LNCAP (cell line): ENCODE data around the gene DCC.

Experiments used
- TF ChIP-seq, protein P1 (sequence below): fragments of 450-650 bp; IDR thresholded peaks from 2 replicates; pipeline ENCODE4 v1.5.1; 2017; ENCODE audit warnings: mild to moderate bottlenecking

The DCC gene

DNA sequence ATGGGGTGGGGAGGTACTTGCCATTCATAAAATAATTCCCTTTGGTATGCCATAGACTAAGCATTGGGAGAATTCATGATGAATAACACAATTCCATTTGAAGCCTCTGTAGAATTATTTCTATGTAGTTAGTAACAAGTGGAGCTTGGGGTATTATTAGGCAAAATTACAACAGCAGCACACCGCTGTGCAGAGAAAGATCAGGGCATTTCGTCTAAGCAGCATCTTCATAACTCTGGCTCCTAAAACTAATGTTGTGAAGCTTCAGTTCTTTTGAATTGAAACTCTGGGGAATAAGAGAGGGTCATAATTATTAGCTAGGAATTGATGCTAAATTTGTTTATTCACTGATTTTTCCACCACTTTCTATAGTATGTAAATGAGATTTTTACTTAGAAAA lies 630.7 kb downstream of the DCC start:
- TF ChIP-seq, protein P1, sequence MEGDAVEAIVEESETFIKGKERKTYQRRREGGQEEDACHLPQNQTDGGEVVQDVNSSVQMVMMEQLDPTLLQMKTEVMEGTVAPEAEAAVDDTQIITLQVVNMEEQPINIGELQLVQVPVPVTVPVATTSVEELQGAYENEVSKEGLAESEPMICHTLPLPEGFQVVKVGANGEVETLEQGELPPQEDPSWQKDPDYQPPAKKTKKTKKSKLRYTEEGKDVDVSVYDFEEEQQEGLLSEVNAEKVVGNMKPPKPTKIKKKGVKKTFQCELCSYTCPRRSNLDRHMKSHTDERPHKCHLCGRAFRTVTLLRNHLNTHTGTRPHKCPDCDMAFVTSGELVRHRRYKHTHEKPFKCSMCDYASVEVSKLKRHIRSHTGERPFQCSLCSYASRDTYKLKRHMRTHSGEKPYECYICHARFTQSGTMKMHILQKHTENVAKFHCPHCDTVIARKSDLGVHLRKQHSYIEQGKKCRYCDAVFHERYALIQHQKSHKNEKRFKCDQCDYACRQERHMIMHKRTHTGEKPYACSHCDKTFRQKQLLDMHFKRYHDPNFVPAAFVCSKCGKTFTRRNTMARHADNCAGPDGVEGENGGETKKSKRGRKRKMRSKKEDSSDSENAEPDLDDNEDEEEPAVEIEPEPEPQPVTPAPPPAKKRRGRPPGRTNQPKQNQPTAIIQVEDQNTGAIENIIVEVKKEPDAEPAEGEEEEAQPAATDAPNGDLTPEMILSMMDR: no peak

DNA sequence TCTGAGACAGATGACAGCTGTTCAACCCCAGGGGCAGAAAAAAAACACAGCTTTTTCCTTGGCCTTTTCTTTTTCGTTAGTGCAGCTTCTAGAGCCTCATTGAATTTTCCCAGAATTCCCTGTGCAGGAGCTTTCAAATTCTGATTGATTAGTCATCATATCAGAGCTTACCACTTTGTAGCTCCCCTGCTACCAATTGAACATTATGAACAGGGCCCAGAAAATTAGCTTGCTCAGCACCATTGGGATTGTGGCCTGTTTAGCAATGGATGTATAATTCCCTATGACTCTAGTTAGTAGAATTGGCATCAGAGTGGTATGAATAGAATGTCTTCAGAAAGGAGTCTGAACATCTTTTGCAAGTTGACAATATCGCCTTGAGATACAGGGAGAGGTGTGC lies 631.1 kb downstream of the DCC start:
- TF ChIP-seq, protein P1: no peak

DNA sequence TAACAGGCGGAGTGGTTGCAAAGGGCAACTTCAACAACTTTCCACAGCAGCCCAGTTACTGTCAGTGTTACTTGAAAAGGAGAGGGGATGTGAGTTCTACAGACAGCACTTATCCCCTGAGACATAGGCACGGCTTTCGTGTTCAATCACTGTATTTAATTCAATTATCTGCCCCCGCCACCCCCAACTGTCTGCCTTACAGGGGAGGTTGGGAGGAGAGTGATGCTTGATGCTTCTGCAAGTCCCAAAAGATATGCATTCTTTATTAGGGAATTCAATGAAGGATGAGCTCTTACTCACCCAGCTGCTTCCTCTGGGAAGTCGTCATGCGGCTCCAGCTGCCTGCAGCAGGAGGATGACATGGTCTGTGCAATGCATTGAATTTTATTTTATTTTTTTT lies 639.9 kb downstream of the DCC start:
- TF ChIP-seq, protein P1: no peak

DNA sequence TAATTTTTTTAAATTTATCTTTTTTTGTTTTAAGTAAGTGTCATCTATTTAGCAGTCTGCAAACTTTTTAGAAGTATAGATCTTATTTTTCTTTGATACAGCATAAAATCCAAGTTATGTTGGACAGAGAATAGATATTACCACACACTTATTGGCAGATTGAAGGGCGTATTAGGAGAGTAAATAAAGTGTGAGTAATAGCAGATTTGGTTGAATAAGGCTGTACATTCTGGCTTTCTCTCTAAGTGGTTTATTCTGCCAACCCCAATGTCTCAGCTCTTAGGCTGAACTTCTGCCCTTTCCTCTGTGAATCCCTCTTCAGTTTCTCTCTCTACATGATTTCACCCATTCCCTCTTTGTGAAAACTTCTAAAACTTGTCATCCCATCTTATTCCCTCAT lies 651.2 kb downstream of the DCC start:
- TF ChIP-seq, protein P1: no peak

DNA sequence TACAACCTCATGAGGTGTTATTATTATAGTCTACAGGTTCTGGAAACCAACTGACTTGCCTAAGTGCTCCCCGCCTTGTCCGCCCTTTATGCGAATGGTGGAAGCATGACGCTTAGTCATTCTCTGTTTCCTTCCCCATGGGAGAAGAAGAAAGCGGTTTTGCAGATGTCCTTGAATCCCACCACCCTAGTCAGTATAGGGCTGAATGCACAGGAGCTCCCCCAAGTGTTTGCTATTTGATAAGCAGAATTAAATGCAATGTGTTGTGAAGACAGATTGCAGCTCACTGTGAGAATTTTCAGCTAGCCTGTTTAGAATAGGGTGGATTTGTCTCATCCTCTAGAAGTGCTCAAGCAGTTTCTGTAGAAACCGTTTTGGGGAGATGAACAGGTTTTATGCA lies 652.0 kb downstream of the DCC start:
- TF ChIP-seq, protein P1: no peak

DNA sequence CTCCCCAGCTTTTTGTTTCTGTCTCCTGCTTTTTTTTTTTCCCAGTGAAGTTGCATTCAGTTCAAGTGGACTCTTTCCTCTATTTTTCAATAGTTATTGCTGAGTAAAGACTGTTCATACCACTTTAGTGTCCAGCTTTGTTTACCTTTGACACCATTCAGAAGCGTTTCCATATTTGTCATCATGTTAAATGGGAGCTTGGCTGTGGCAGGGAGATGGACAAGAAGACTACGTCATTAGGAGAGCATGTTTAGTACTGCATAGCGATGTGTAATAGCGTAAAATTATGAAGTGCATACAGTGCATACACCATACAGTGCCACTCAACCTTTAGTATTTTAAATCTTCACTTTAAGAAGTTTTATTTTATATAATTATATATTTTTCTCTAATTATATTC lies 655.9 kb downstream of the DCC start:
- TF ChIP-seq, protein P1: no peak

DNA sequence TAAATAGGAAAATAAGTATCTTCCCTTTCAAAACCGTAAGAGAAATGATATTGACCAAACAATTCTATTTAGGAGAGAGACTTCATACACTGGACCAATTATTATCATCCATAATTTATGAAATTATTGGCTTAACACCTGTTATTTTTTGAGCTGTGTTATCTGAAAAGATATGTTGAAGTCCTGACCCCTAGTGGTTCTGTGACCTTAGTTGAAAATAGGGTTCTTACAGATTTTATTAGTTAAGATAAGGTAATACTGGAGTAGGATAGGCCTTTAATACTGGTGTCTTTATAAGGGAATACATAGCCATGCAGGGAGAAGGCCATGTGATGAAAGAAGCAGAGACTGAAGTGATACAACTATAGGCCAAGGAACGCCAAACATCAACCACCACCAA lies 659.6 kb downstream of the DCC start:
- TF ChIP-seq, protein P1: no peak

DNA sequence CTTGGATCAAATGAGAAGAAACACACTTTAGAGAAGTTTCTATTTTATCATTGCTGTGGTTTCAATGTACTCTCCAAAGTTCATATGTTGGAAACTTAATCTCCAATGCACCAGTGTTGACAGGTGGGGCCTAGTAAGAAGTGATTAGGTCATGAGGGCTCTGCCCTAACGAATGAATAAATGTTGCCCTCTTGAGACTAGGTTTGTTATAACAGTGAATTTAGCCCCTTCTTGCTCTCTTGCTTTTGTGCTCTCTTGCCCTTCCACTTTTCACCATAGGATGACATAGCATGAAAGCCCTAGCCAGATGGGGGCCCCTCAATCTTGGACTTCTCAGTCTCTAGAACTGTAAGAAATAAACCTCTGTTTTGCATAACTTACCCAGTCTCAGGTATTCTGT lies 664.8 kb downstream of the DCC start:
- TF ChIP-seq, protein P1: no peak
